C4-2B (cell line): Measurements from ENCODE around the gene DNAJB4.

Source experiments
- ZFX ChIP-seq: fragments of 450-650 bp; IDR thresholded peaks from 2 replicates; pipeline ENCODE4 v1.6.1; 2017
- TF ChIP-seq, protein P1 (sequence below): fragments of 450-650 bp; conservative IDR thresholded peaks from 2 replicates; pipeline ENCODE4 v1.5.1; 2017; ENCODE audit warnings: mild to moderate bottlenecking

DNA sequence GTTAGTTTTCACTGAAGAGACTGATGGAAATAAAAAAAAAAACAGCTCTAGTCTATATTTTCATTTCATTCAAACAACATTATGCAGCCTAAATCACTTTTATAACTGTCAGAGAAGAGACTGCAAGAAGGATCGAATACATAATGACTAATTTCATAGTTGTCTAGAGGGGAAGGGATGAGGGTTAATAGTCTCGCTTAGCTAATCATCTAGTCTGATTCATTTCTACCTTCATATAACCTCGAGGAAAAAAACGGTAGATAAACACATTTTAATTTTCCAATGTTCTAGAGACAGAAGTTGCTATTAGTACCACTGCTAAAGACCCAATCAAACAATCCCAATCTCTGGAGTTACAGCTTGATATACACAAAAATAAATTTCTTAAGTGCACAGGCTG is 29.4 kb upstream of the DNAJB4 start:
- TF ChIP-seq, protein P1, sequence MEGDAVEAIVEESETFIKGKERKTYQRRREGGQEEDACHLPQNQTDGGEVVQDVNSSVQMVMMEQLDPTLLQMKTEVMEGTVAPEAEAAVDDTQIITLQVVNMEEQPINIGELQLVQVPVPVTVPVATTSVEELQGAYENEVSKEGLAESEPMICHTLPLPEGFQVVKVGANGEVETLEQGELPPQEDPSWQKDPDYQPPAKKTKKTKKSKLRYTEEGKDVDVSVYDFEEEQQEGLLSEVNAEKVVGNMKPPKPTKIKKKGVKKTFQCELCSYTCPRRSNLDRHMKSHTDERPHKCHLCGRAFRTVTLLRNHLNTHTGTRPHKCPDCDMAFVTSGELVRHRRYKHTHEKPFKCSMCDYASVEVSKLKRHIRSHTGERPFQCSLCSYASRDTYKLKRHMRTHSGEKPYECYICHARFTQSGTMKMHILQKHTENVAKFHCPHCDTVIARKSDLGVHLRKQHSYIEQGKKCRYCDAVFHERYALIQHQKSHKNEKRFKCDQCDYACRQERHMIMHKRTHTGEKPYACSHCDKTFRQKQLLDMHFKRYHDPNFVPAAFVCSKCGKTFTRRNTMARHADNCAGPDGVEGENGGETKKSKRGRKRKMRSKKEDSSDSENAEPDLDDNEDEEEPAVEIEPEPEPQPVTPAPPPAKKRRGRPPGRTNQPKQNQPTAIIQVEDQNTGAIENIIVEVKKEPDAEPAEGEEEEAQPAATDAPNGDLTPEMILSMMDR: no peak
- TF ChIP-seq ZFX: no peak
